Activated CD4-positive, alpha-beta T cell treated with anti-CD3 and anti-CD28 coated beads for 48 hours (primary cell): ENCODE measurements around the gene UBXN1.

Source experiments
- DNase-seq: peaks from one replicate; pipeline ENCODE4 v3.0.0-alpha.2; 2020

The UBXN1 gene

GRCh38 chr11:62678770-62679696, at the start of gene UBXN1:
UBXN1 (minus strand) TSS chr11:62679073; CDS start chr11:62678923, 150 bp downstream.
- DNase-seq = peak; percentile 93

GRCh38 chr11:62728171-62728988, 49.5 kb upstream of the UBXN1 start, which contains the start of gene TTC9C:
TTC9C (plus strand) TSS chr11:62728486; CDS start chr11:62728849, 363 bp downstream.
- DNase-seq = peak; percentile 87

GRCh38 chr11:62727872-62728170, 48.9 kb upstream of the UBXN1 start:
- peak; percentile 87 for DNase-seq

- peak; percentile 99 for DNase-seq
These were observed 48.4 kb upstream of the UBXN1 start, which contains the start of gene HNRNPUL2 for GRCh38 chr11:62727165-62727871. HNRNPUL2 (minus strand) TSS chr11:62727457; CDS start chr11:62727156, 301 bp downstream.

GRCh38 chr11:62726915-62727164, 48.0 kb upstream of the UBXN1 start:
- DNase-seq = no peak

GRCh38 chr11:62726156-62726914, 47.5 kb upstream of the UBXN1 start:
- DNase-seq = peak; percentile 37

GRCh38 chr11:62725646-62726045, 46.8 kb upstream of the UBXN1 start:
- DNase-seq = no peak

- no peak for DNase-seq
These were observed 45.3 kb upstream of the UBXN1 start for GRCh38 chr11:62724171-62724570.

GRCh38 chr11:62721994-62722393, 43.1 kb upstream of the UBXN1 start:
- no peak for DNase-seq

- DNase-seq = no peak
These were observed 40.6 kb upstream of the UBXN1 start for GRCh38 chr11:62719302-62719978.

GRCh38 chr11:62716816-62717215, 37.9 kb upstream of the UBXN1 start:
- DNase-seq = no peak

- no peak for DNase-seq
These were observed 37.3 kb upstream of the UBXN1 start for GRCh38 chr11:62716206-62716605.

GRCh38 chr11:62715150-62716130, 36.6 kb upstream of the UBXN1 start:
- DNase-seq = no peak

GRCh38 chr11:62713343-62713742, 34.5 kb upstream of the UBXN1 start:
- DNase-seq = no peak

- no peak for DNase-seq
These were observed 34.0 kb upstream of the UBXN1 start for GRCh38 chr11:62712861-62713260.

GRCh38 chr11:62712276-62712812, 33.5 kb upstream of the UBXN1 start:
- DNase-seq = no peak

- no peak for DNase-seq
These were observed 31.1 kb upstream of the UBXN1 start for GRCh38 chr11:62710001-62710345.

GRCh38 chr11:62709247-62710000, 30.6 kb upstream of the UBXN1 start:
- DNase-seq = peak; percentile 98

GRCh38 chr11:62708793-62709192, 29.9 kb upstream of the UBXN1 start:
- DNase-seq = peak; percentile 63

GRCh38 chr11:62708392-62708791, 29.5 kb upstream of the UBXN1 start:
- DNase-seq = no peak
